ENCODE results near the gene COL4A2. TPM values are rescaled to one million over a fixed set of nuclear protein-coding genes. Genes with fewer than 3 reads are reported as not detected.
A peak's percentile ranks its signal among the peaks of the same experiment; 100 is the strongest.

COL4A2 gene
- total RNA-seq, 1 donor from 2014 or later, result 1,556 TPM

- Mint-ChIP-seq H3K27me3 (ENCODE audit: unreplicated experiment) (peaks cover 21% of the 10 kb centered on the region), H3K9me3 (ENCODE audit: unreplicated experiment) (no peaks in the 10 kb centered on the region), H3K36me3 (ENCODE audit: low read depth, unreplicated experiment) (peaks cover 38% of the 10 kb centered on the region), H3K27ac (ENCODE audit: unreplicated experiment) (no peak overlapping the region), H3K4me3 (ENCODE audit: unreplicated experiment) (no peak overlapping the region), H3K4me1 (ENCODE audit: unreplicated experiment) (peaks cover 74% of the 10 kb centered on the region)
- TF ChIP-seq CTCF (IDR thresholded peaks at IDR 0.05; ENCODE audit: unreplicated experiment), result no peak
- no peak for DNase-seq (ENCODE audit: low spot score)
These were observed 89.9 kb downstream of the COL4A2 start for GRCh38 chr13:110396913-110397381.

- H3K27ac Mint-ChIP-seq (ENCODE audit: unreplicated experiment), result peak overlapping the region; percentile 1
- peaks cover 17% of the 10 kb centered on the region for H3K27me3 Mint-ChIP-seq (ENCODE audit: unreplicated experiment)
- TF ChIP-seq CTCF (IDR thresholded peaks at IDR 0.05; ENCODE audit: unreplicated experiment), result no peak
- H3K9me3 Mint-ChIP-seq (ENCODE audit: unreplicated experiment), result no peaks in the 10 kb centered on the region
- H3K4me3 Mint-ChIP-seq (ENCODE audit: unreplicated experiment), result no peak overlapping the region
- no peak for DNase-seq (ENCODE audit: low spot score)
- peaks cover 70% of the 10 kb centered on the region for H3K4me1 Mint-ChIP-seq (ENCODE audit: unreplicated experiment)
- peaks cover 37% of the 10 kb centered on the region for H3K36me3 Mint-ChIP-seq (ENCODE audit: low read depth, unreplicated experiment)
These were observed 90.5 kb downstream of the COL4A2 start for GRCh38 chr13:110397436-110398115.

GRCh38 chr13:110398564-110399507 is 91.8 kb downstream of the COL4A2 start:
- H3K36me3 Mint-ChIP-seq (ENCODE audit: low read depth, unreplicated experiment), result peaks cover 49% of the 10 kb centered on the region
- no peak for TF ChIP-seq CTCF (IDR thresholded peaks at IDR 0.05; ENCODE audit: unreplicated experiment)
- no peak for DNase-seq (ENCODE audit: low spot score)
- peaks cover 17% of the 10 kb centered on the region for H3K27me3 Mint-ChIP-seq (ENCODE audit: unreplicated experiment)
- no peaks in the 10 kb centered on the region for H3K9me3 Mint-ChIP-seq (ENCODE audit: unreplicated experiment)
- H3K27ac Mint-ChIP-seq (ENCODE audit: unreplicated experiment), result no peak overlapping the region
- peaks cover 75% of the 10 kb centered on the region for H3K4me1 Mint-ChIP-seq (ENCODE audit: unreplicated experiment)
- peak overlapping the region; percentile 31 for H3K4me3 Mint-ChIP-seq (ENCODE audit: unreplicated experiment)

GRCh38 chr13:110399801-110400200 is 92.7 kb downstream of the COL4A2 start:
- Mint-ChIP-seq H3K27ac (ENCODE audit: unreplicated experiment) (no peak overlapping the region), H3K4me3 (ENCODE audit: unreplicated experiment) (no peak overlapping the region), H3K4me1 (ENCODE audit: unreplicated experiment) (peaks cover 75% of the 10 kb centered on the region), H3K27me3 (ENCODE audit: unreplicated experiment) (peaks cover 10% of the 10 kb centered on the region), H3K36me3 (ENCODE audit: low read depth, unreplicated experiment) (peaks cover 47% of the 10 kb centered on the region), H3K9me3 (ENCODE audit: unreplicated experiment) (no peaks in the 10 kb centered on the region)
- no peak for TF ChIP-seq CTCF (IDR thresholded peaks at IDR 0.05; ENCODE audit: unreplicated experiment)
- no peak for DNase-seq (ENCODE audit: low spot score)
